Measurements from ENCODE around the gene SLC12A3. TPM values are rescaled to one million over a fixed set of nuclear protein-coding genes. Genes with fewer than 3 reads are reported as not detected.

Gene SLC12A3
- total RNA-seq, 1 experiment from 2014 or later, result not detected

DNA sequence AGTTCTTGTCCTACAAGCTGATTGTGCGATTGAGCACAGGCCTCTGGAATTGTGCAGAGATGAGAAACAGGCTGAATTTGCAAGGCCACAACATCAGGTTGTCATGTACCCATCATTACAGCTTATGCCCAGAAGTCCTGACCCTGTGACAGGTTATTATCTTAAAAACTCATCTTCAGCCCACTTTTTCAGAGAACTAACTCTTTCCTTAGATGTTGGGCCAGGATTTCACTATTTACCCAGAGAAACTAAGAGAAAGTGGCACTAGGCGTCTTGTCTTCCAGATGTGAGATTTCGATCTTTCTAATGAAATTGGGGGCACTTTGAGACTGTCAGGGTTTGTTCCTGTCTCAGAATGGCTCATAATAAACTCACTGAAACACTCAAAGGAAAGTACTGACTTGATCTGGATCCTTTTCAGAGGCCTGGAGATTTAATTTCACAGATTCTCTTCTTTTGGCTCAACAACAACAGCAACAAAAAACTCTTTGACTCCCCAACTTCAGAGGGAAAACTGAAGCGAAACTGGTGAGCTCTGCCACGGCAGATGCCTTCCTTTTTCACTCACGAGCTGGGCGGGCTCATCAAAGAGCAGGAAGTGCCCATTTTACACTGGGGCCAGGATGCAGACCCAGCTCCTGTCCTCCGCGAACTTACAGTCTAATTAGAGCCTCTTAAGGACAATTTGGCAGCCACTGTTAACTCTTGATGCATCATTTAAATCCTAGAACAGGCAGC, 17.7 kb upstream of the SLC12A3 start:
- in situ Hi-C loops (cut with HindIII; ENCODE audit: low sequenced_read_pairs), result no loop called here

DNA sequence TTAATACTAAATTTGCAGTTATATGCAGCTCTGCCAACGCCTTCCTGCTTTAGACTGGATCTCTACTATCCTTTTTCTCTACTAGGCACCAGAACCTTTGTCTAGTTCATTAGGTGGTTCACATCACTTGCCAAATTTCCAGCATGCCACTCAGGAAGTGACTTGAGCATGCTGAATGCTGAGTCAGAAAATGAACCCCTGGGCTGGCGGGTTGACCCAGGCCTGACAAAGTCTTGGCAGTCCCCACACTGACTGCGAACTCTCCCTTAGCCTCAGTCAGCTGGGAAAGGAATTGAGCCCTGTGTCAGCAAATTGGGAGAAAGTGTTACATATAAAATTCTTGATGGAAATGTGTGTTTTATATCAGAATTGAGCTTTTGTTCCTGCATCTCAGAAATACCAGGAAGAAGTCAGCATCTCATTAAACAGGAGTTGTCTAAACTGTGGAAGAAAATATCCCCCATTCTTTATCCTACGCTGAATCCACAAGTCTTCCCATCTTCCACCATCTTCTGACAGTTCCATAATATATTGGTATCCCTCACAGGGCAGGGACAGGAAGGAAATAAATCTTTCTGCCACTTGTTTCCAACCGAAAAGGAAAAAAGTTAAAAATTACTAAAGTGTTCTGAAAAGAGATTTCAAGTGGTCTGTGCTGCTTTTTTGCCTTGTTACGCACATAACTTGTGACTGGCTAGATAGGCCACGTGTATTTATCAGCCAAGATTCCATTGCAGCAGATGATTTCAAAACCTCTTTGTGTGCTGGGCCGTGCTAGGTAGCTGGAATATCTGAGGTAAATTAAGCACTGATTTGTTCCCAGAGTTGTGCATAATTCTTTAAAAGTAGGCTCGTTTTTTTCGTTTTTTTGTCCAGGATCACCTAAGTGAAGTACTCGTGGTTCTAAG, 16.7 kb upstream of the SLC12A3 start:
- peak; percentile 12 for DNase-seq (ENCODE audit: low spot score)
- in situ Hi-C loops (cut with HindIII; ENCODE audit: low sequenced_read_pairs), result no loop called here

More for the DNA sequence above, 17.7 kb upstream of the SLC12A3 start:
- no peak for DNase-seq (ENCODE audit: low spot score)

DNA sequence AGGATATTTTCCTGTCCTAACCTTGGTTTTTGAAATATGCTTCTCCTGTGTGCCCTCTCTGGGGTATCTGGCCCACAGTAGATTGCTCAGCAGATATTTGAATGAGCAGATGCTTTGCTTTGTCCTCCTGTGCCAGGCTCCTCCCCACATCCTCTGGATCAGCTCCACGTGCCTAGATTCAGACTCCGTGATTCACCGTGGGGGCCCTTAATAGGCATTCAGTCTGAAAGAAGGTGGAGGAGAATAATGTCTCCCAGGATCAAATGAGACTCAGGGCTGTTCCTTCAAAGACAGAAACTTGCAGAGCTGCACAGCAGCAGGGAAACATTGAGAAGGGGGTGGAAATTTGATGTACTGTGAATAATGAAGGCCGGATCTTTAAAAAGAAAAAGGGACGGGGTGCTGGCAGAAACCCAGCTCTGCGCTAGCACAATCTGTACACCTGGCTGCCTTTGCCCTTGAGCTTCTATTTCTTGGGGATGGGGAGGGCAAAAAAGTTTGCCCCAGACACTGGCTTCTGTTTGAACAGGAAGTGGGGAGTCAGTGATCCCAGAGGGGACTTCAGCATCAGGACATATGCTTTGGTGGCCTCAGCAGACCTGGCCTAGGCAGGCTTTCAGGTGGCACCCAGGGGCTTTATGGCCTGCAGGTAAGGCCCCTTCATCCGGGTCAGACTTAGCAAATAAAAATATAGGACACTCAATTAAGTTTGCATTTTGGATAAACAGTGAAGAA, 15.9 kb upstream of the SLC12A3 start:
- DNase-seq (ENCODE audit: low spot score), result peak; percentile 70
- in situ Hi-C loops (cut with HindIII; ENCODE audit: low sequenced_read_pairs), result no loop called here

DNA sequence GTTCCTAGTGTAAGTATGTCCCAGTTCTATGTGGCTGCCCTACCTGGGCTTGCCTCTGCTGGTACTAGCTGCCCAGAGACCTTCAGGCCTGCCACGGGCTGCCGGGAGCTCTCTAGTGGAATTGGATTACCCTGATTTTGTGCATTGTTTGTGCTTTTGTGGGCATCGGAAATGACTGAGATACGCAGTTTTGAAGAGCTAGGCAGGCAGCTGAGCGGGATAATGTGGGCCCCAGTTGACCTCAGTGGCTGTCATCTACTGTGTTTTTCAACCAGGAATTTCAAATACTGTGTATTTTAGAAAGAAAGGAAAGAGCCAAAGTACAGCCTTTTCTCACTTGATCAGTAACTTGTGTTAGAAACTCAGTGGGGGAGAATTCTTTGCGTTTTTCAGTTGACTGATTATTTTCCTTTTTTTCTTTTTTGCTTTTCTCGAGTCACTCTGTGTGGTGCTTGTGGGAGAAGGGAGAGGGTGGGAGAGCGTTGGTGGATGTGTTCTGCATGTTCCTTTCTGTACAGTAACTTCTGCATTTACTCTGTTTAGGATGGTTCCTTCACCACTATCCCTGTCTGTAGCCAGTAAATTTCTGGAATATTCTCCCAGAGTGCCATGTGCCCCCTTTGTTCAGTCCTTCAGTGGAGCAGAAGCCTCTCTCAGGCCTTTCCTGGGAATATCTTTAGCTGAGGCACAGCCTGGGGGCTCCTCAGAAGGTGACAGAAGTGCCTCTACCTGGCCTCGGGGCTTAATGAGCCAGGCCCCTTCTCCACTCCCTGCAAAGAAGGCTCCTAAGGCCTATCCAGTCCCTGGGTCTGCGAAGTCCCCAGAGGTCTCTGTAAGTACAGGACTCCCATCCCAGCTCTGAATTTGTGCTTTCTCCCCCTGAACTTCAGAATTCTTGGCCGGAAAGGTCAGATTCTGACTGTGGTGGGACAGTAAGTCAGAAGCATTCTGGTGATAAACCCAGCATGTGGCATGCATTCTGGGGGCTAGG, 15.0 kb upstream of the SLC12A3 start:
- no peak for DNase-seq (ENCODE audit: low spot score)
- in situ Hi-C loops (cut with HindIII; ENCODE audit: low sequenced_read_pairs), result loop anchor here (25.0 kb wide), 1 partner anchor 112 kb away; the partner anchor contains the start of gene CETP

DNA sequence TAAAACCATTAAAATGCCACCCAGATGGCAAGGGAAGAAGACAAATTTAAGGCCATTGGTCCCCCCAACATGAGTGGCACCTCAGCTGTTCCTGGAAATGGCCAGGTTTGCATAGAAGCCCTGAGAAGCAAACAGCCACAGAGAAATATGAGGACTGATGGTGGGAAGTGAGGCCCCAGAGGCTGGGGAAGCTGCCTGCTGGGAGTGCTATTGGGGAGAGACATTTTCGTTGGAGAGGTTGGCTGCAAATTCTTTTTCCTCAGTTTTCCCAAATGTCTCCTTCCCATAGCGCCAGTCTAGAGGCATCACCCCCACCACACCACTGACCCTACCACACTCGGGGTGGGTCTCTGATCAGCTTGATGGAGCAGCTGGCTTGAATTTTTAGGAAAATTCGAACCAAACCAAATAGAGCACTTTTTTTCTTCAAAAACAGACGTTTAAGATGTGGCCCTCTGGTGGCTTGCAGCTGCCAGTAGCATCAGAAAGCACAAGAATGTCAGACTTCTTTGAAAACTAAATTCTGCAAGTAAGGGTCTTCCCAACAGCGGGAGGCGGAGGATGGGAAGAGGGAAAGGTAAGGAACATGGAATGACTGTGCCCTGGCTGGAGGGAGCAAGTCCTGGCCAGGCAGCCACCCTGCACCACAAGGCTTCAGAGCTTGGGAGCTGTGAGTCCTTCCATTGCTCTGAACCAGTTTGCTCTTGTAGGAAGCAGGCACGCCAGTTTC, 13.2 kb upstream of the SLC12A3 start:
- no peak for DNase-seq (ENCODE audit: low spot score)
- in situ Hi-C loops (cut with HindIII; ENCODE audit: low sequenced_read_pairs), result loop anchor here (25.0 kb wide), 1 partner anchor 110 kb away; the partner anchor contains the start of gene CETP

DNA sequence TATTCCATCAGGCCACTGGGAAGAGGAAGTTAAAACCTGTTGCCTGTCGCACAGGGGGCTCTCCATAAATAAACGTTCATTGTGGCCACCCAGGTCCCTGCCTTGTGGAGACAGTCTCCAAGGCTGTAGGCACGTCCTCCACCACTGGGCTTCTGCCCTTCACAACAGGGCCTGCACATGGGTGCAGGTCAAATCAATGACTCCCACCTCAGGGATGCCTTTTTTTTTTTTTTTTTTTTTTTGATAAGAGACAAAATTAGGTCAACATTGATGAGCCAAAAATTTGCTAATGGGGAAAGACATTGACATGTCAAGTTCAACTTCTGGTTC, 12.6 kb upstream of the SLC12A3 start:
- DNase-seq (ENCODE audit: low spot score), result no peak
- in situ Hi-C loops (cut with HindIII; ENCODE audit: low sequenced_read_pairs), result loop anchor here (25.0 kb wide), 1 partner anchor 110 kb away; the partner anchor contains the start of gene CETP

DNA sequence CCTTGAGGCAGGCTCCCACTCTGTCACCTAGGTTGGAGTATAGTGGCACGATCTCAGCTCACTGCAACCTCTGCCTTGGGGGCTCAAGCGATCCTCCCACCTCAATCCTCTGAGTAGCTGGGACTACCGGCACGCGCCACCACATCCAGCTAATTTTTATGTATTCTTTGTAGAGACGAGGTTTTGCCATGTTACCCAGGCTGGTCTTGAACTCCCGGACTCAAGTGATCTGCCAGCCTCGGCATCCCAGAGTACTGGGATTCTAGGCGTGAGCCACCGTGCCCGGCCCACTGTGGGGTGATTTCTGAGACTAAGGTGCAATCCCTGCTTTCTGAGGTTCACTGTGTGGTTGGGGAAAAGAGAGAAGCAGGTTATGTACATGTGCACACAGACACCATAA, 12.0 kb upstream of the SLC12A3 start:
- in situ Hi-C loops (cut with HindIII; ENCODE audit: low sequenced_read_pairs), result loop anchor here (25.0 kb wide), 1 partner anchor 109 kb away; the partner anchor contains the start of gene CETP
- no peak for DNase-seq (ENCODE audit: low spot score)

DNA sequence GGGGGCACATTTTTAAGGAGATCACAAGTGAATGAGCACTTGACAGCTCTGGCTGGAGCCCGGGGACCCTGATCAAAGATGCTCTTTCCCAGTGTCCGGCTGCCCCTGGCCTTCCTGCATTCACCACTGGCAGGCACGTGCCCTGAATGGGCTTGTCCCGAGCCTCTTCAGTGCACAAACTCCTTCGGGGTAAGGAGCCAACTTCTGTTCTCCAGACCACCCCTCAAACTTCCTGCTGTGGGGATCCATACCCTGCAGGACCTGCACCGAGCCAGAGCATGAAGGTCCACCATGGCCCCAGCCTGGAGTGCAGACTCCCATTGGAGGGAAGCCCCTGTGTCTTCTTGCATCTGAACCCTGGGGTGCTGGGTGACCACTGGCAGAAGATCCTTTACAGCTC, 9.8 kb upstream of the SLC12A3 start:
- DNase-seq (ENCODE audit: low spot score), result no peak
- in situ Hi-C loops (cut with HindIII; ENCODE audit: low sequenced_read_pairs), result loop anchor here (25.0 kb wide), 1 partner anchor 107 kb away; the partner anchor contains the start of gene CETP

DNA sequence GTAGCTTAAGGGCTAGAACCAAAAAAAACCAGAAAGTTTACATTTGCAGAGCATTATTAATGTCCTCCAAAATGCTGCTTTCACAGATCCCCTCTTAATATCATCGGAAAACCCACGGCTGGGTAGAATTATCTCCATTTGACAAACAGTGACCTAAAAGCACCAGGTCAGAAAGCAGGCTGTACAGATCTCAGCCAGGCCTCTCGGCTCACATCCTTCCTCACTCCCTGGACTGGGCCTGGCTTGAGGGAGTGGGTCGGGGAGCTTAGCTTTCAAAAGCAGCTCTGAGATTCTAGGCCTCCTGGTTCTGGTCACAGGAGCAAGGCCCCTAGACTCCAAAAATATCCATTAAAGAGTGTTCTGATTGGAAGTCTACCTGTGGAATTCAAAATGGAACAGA, 9.1 kb upstream of the SLC12A3 start:
- in situ Hi-C loops (cut with HindIII; ENCODE audit: low sequenced_read_pairs), result loop anchor here (25.0 kb wide), 1 partner anchor 106 kb away; the partner anchor contains the start of gene CETP
- DNase-seq (ENCODE audit: low spot score), result no peak

DNA sequence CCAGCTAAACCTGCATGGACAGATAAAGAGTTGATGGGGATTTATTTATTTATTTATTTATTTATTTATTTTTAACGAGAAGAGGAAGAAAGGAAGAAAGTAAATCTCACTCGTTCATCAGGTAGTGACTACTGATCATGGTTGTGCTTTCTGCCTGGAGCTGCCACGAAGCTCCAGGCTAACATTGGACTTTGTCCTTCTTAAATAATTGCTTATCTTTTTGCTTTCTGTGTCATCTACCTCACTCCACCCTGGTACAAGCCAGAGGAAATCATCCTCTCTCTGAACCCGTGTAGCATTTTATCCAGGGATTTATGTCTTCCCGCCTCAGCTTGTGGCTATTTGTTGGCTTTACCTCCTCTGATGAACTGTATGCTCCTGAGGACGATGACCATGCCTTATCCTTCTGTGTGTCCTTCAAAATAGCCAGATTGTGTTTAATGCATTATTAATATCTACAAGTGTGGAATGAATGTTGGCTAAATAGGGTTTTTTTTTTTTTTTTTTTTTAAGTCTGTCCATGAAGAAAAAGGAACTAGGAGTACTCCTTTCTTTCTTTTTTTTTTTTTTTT, 8.0 kb upstream of the SLC12A3 start:
- DNase-seq (ENCODE audit: low spot score), result no peak
- in situ Hi-C loops (cut with HindIII; ENCODE audit: low sequenced_read_pairs), result loop anchor here (25.0 kb wide), 1 partner anchor 105 kb away; the partner anchor contains the start of gene CETP

DNA sequence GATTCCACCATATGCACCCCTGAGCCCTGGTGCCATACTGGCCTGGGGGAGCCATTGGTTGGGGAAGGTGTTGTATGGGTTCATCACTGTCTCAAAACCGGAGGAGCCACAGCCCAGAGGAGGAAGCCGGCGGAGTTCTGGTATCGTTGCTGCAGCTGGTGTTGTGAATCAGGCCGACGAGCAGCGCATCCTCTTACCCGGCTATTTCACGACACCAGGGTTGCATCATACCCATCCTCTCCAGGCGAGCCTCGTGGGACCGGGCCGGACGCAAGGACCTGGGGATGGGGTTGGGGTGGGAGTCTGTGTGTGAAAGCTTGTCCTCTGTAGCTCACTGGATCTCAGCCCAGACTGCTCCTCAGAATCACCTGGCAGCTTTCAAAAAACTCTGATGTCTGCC, 6.6 kb upstream of the SLC12A3 start:
- DNase-seq (ENCODE audit: low spot score), result no peak
- in situ Hi-C loops (cut with HindIII; ENCODE audit: low sequenced_read_pairs), result loop anchor here (25.0 kb wide), 1 partner anchor 104 kb away; the partner anchor contains the start of gene CETP

DNA sequence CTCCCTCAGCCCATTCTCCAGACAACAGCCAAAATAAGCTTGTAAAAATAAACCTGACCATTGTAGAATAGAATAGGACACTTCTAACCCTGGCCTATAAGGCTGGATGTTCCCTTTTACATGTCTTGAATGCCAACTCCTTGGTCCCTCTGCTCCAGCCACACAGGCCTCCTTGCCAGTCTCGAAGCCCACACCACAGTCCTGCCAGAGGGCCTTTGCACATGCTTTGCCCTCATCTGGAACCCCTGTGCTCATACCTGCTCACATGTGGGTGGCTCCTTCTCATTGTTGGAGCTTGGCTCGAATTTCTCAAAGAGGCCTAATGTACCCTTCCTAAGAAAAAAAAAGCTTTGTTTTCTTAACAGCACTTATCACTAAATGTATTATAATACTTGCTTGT, 5.4 kb upstream of the SLC12A3 start:
- no peak for DNase-seq (ENCODE audit: low spot score)
- in situ Hi-C loops (cut with HindIII; ENCODE audit: low sequenced_read_pairs), result loop anchor here (25.0 kb wide), 1 partner anchor 103 kb away; the partner anchor contains the start of gene CETP

DNA sequence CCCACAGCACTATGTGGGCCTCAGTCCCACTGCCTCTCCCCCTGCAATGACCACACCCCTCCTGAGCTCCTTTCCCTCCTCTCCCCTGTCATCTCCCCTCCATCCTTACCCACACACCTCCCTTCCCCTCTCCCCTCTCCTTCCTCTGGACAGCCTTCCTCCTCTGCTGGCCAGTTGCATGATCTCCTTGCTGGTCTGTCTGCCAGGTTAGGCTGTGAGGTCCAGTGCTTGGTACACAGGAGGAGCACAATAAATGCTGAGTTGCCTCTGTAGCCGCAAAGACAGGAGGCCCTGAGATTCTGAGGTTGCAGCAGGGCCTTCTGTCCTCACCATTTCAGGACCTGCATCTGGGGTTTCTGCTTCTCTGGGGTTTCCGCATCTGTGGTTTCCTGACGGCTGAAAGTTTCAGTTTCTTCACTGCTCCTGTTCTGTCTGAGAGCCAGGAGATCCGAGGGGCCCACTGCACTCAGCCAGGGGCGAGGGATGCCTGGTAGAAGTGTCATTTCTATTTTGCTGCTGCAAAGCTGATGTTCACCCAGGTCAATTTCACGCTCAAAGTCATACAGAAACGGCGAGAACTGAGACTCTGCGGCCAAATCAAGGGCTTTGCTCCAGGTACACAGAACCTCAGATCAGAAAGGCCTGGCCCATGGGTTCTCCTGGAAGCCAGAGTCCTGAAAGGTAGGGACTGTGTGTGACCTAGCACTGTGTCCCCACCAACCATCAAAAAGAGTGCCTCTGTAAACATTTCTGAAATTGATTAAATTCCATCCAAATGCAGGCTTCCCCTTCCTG, 4.6 kb upstream of the SLC12A3 start:
- in situ Hi-C loops (cut with HindIII; ENCODE audit: low sequenced_read_pairs), result loop anchor here (25.0 kb wide), 1 partner anchor 102 kb away; the partner anchor contains the start of gene CETP
- DNase-seq (ENCODE audit: low spot score), result no peak

DNA sequence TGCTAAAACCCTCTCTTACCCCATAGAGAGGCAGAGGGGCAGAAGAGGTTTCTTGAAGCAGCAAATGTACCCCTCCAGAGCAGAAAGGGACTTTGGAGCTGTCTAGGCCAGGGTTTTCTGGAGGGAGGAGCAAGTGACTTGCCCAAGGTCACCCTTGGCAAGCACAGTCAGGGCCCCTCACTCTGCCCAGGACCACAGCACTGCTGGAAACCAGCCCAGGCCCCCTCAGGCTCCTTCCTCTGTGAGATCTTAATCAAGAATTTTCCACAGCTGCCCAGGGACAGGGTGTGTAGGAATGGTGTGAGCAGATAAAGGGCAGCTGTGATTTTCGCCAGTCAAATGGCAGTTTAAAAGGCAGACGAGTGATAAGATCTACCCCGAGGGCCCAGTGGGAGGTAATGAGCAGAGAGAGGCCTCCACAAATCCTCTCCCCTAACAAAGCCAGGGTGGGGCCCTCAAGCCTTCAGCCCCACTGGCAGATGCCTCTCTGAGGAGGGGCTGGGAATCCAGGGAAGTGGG, 3.9 kb upstream of the SLC12A3 start:
- DNase-seq (ENCODE audit: low spot score), result no peak
- in situ Hi-C loops (cut with HindIII; ENCODE audit: low sequenced_read_pairs), result loop anchor here (25.0 kb wide), 1 partner anchor 101 kb away; the partner anchor contains the start of gene CETP

DNA sequence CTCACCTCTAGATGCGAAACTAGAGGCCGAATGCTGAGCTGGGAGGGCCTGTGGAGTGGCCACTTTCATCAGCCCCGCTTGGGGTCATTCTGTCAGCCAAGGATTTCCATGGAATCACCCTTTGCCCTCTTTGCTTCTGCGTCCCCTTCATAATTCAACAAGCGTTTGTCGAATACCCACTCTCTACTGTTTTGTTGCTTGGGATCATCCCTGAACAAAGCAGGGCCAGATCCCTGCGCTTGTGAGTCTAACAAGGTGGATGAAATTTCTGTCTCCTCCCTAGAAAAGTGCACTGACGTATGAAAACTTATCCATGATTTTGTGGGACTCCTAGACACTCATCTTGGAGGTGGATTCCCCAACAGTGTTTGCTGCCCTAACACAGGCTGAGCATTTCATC, 3.3 kb upstream of the SLC12A3 start:
- in situ Hi-C loops (cut with HindIII; ENCODE audit: low sequenced_read_pairs), result loop anchor here (25.0 kb wide), 1 partner anchor 101 kb away; the partner anchor contains the start of gene CETP
- DNase-seq (ENCODE audit: low spot score), result no peak

DNA sequence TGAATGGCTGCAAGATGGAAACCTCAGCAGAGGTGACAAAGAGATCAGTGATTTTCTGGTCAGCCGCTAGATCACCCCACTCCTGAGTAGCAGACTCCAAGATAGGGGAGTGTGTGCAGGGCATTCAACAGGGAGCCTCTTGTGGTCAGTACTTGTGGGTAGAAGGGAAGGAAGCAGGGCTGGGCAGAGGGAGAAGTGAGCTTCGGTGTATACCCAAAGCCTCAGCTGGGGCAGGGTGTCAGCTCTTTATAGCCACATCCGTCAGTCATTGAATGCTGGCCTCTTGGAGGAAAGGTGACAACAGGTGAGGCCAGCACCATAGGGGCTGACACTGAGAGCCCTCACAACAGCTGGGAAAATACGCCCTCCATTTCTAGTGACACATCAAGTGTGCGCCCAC, 2.2 kb upstream of the SLC12A3 start:
- DNase-seq (ENCODE audit: low spot score), result no peak
- in situ Hi-C loops (cut with HindIII; ENCODE audit: low sequenced_read_pairs), result loop anchor here (25.0 kb wide), 1 partner anchor 100 kb away; the partner anchor contains the start of gene CETP

All from G401 (cell line).